ENCODE data around the gene COX4I1.

DNA sequence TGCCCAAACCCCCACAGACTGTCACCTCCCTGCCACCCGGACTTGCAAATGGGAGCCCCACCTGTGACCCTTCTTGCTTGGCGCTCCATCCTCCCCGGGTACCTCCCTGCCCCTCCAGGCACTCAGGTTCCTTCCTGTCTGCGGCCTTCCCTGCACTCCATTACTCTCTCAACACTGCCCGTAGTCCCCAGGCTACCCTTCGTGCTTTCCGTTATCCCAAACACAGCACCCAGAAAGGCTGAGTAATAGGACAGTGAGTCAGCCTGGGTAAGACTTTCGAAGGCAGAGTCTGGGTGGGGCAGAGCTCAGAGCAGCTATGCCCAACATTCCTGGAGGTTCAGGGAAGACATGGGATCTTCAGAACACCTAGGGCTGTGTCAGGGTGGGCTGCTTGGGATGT, 32.0 kb upstream of the COX4I1 start:
- no peak for TF ChIP-seq EZH2 (IDR thresholded peaks at IDR 0.05; ENCODE audit: insufficient read depth, low read length)
- TF ChIP-seq, protein P1, sequence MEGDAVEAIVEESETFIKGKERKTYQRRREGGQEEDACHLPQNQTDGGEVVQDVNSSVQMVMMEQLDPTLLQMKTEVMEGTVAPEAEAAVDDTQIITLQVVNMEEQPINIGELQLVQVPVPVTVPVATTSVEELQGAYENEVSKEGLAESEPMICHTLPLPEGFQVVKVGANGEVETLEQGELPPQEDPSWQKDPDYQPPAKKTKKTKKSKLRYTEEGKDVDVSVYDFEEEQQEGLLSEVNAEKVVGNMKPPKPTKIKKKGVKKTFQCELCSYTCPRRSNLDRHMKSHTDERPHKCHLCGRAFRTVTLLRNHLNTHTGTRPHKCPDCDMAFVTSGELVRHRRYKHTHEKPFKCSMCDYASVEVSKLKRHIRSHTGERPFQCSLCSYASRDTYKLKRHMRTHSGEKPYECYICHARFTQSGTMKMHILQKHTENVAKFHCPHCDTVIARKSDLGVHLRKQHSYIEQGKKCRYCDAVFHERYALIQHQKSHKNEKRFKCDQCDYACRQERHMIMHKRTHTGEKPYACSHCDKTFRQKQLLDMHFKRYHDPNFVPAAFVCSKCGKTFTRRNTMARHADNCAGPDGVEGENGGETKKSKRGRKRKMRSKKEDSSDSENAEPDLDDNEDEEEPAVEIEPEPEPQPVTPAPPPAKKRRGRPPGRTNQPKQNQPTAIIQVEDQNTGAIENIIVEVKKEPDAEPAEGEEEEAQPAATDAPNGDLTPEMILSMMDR (IDR thresholded peaks at IDR 0.05; ENCODE audit: insufficient read depth, low read depth, low read length), result no peak

Data from astrocyte (in vitro differentiated cells and primary cell).